K562 (cell line): ENCODE results near the gene PMPCA.

Experiments
- CTCF ChIP-seq, 3 experiments: IDR thresholded peaks in 2 of 3; conservative IDR thresholded peaks in 1 of 3; 2 replicates each; pipeline ENCODE4 v1.5.1; 2011 to 2012; ENCODE audit warnings: low read length in 3 of 3, mild to moderate bottlenecking in 3 of 3, control low read depth in 2 of 3, improper control_type of control experiment in 1 of 3, inconsistent platforms in 1 of 3, low read depth in 1 of 3, mixed read lengths in 1 of 3, moderate library complexity in 1 of 3; ENCODE audit not compliant: insufficient read depth in 2 of 3
- DPF2 ChIP-seq: fragments of 450-650 bp; IDR thresholded peaks from 2 replicates; pipeline ENCODE4 v1.6.1; 2016
- EP300 ChIP-seq: IDR thresholded peaks from 2 replicates; pipeline ENCODE4 v1.6.1; 2012; ENCODE audit warnings: low read length, improper control_type of control experiment
- ILK ChIP-seq: fragments of 450-650 bp; IDR thresholded peaks from 2 replicates; pipeline ENCODE4 v1.6.1; 2016; ENCODE audit warnings: missing genetic modification characterization, low read depth, mild to moderate bottlenecking, missing compliant biosample characterization, moderate library complexity, borderline replicate concordance
- MYC ChIP-seq, 2 experiments: fragments of 250-450 bp in 1 of 2; sonication (Bioruptor Pico) in 1 of 2; IDR thresholded peaks; 2 replicates each; pipeline versions ENCODE4 v1.5.1 to v1.6.1; 2012 to 2021; ENCODE audit warnings: low read depth in 2 of 2, borderline replicate concordance in 1 of 2, improper control_type of control experiment in 1 of 2, low read length in 1 of 2, mild to moderate bottlenecking in 1 of 2, moderate library complexity in 1 of 2
- POLR2A ChIP-seq: fragments of 450-650 bp; conservative IDR thresholded peaks from 2 replicates; pipeline ENCODE4 v1.6.1; 2016
- RAD21 ChIP-seq, 2 experiments: fragments of 250-450 bp in 1 of 2; fragments of 450-650 bp in 1 of 2; sonication (Bioruptor Pico) in 1 of 2; formaldehyde crosslinking in 1 of 2; IDR thresholded peaks in 1 of 2; conservative IDR thresholded peaks in 1 of 2; 2 replicates each; pipeline versions ENCODE4 v1.4.0 to v1.8.0; 2020 to 2022; ENCODE audit warnings: mild to moderate bottlenecking in 2 of 2, moderate library complexity in 1 of 2
- SIX5 ChIP-seq, 2 experiments: IDR thresholded peaks; 2 replicates each; pipeline ENCODE4 v1.6.1; 2011; ENCODE audit warnings: low read length in 2 of 2, borderline replicate concordance in 1 of 2, low read depth in 1 of 2, mild to moderate bottlenecking in 1 of 2, moderate library complexity in 1 of 2; ENCODE audit not compliant: insufficient read depth in 1 of 2
- SMARCA5 ChIP-seq: fragments of 450-650 bp; IDR thresholded peaks from 2 replicates; pipeline ENCODE4 v1.6.1; 2016
- TCF7 ChIP-seq: sonication (generic); IDR thresholded peaks from 2 replicates; pipeline ENCODE4 v1.6.1; 2016; ENCODE audit warnings: antibody characterized with exemption, borderline replicate concordance
- TCF7L2 ChIP-seq: fragments of 150-350 bp; IDR thresholded peaks from 2 replicates; pipeline ENCODE4 v1.6.1; 2016; ENCODE audit warnings: low read depth, mild to moderate bottlenecking, low read length, moderate library complexity
- USF1 ChIP-seq: sonication (generic); formaldehyde crosslinking; IDR thresholded peaks from 2 replicates; pipeline ENCODE4 v1.9.0; 2022; ENCODE audit warnings: mild to moderate bottlenecking, missing genetic modification reagents
- ZNF274 ChIP-seq: IDR thresholded peaks from 2 replicates; pipeline ENCODE4 v1.6.1; 2011; ENCODE audit warnings: low read depth, mild to moderate bottlenecking, low read length, moderate library complexity, borderline replicate concordance
- ZNF408 ChIP-seq: fragments of 250-450 bp; sonication (Bioruptor Pico); IDR thresholded peaks from 2 replicates; pipeline ENCODE4 v1.4.0; 2020; ENCODE audit warnings: low read depth, mild to moderate bottlenecking, moderate library complexity

GRCh38 chr9:136453326-136453725 is 42.9 kb downstream of the PMPCA start:
- TF ChIP-seq SMARCA5: no peak
- TF ChIP-seq EP300: no peak
- no peak for TF ChIP-seq RAD21 (CRISPR knock-in tag; conservative IDR thresholded peaks at IDR 0.05 in 1 of 2, IDR thresholded peaks at IDR 0.05 in 1 of 2)
- TF ChIP-seq ILK (tag): no peak
- TF ChIP-seq CTCF (IDR thresholded peaks at IDR 0.05 in 2 of 3, conservative IDR thresholded peaks at IDR 0.05 in 1 of 3; ENCODE audit: insufficient read depth in 2 of 3, low read depth in 1 of 3, low read length in 3 of 3): no peak
- TF ChIP-seq POLR2A: no peak
- TF ChIP-seq TCF7L2: no peak
- no peak for TF ChIP-seq ZNF408
- TF ChIP-seq MYC (IDR thresholded peaks at IDR 0.05; ENCODE audit: low read depth, low read length): no peak
- no peak for TF ChIP-seq MYC (CRISPR knock-in tag; IDR thresholded peaks at IDR 0.05; ENCODE audit: borderline replicate concordance, low read depth)
- no peak for TF ChIP-seq DPF2
- no peak for TF ChIP-seq TCF7
- no peak for TF ChIP-seq SIX5 (IDR thresholded peaks at IDR 0.05; ENCODE audit: borderline replicate concordance in 1 of 2, insufficient read depth in 1 of 2, low read depth in 1 of 2, low read length in 2 of 2)
- TF ChIP-seq ZNF274: no peak
- no peak for TF ChIP-seq USF1 (CRISPR knock-in tag)
